Measurements from ENCODE around the gene DUOX2.
"Not testable (repeated sequence)": the region's sequence is repeated elsewhere in the genome, so short reads cannot be mapped to it uniquely, and the experiment has no call there.

- not testable (repeated sequence) for TF ChIP-seq NRF1 (IDR thresholded peaks at IDR 0.05; ENCODE audit: low read depth, low read length); POLR2A (IDR thresholded peaks at IDR 0.05; ENCODE audit: control extremely low read depth in 1 of 2, low read depth in 2 of 2, low read length in 2 of 2); CTCF (IDR thresholded peaks at IDR 0.05; ENCODE audit: control extremely low read depth in 1 of 3, insufficient read depth in 1 of 3, low read depth in 1 of 3, low read length in 3 of 3)
These were observed 40.4 kb downstream of the DUOX2 start for GRCh38 chr15:45073602-45074001.
